H9 (cell line): Measurements from ENCODE around the gene TMPRSS2. TPM values are rescaled to one million over a fixed set of nuclear protein-coding genes. Genes with fewer than 3 reads are reported as not detected.

ENCODE experiments used
- DNase-seq: peaks from one replicate; pipeline ENCODE4 v3.0.0-alpha.2; 2017
- H2AFZ ChIP-seq: one replicate; pipeline ENCODE4 v1.6.1; 2013; ENCODE audit warnings: mild to moderate bottlenecking, low read length, control low read depth, moderate library complexity
- H2AK5ac ChIP-seq: 2 replicates; pipeline ENCODE4 v1.6.1; 2013; ENCODE audit warnings: low read length, control low read depth, mixed read lengths; ENCODE audit not compliant: insufficient read length
- H2BK120ac ChIP-seq: one replicate; pipeline ENCODE4 v1.6.1; 2013; ENCODE audit warnings: low read depth, mild to moderate bottlenecking, low read length, control low read depth, inconsistent platforms; ENCODE audit not compliant: poor library complexity, severe bottlenecking
- H2BK12ac ChIP-seq: 2 replicates; pipeline ENCODE4 v1.6.1; 2013; ENCODE audit warnings: low read length, control low read depth, mixed read lengths, low read depth; ENCODE audit not compliant: insufficient read length
- H2BK15ac ChIP-seq: 2 replicates; pipeline ENCODE4 v1.6.1; 2013; ENCODE audit warnings: low read depth, low read length, control low read depth
- H2BK20ac ChIP-seq: one replicate; pipeline ENCODE4 v1.6.1; 2013; ENCODE audit warnings: low read depth, mild to moderate bottlenecking, low read length, control low read depth, inconsistent platforms; ENCODE audit not compliant: poor library complexity, severe bottlenecking
- H2BK5ac ChIP-seq: 2 replicates; pipeline ENCODE4 v1.6.1; 2013; ENCODE audit warnings: low read length, control low read depth, mixed read lengths; ENCODE audit not compliant: insufficient read length
- H3K14ac ChIP-seq: 2 replicates; pipeline ENCODE4 v1.6.1; 2013; ENCODE audit warnings: low read length, control low read depth; ENCODE audit not compliant: insufficient read depth
- H3K18ac ChIP-seq: 2 replicates; pipeline ENCODE4 v1.6.1; 2013; ENCODE audit warnings: low read depth, mild to moderate bottlenecking, mixed read lengths, low read length, control low read depth; ENCODE audit not compliant: insufficient read length
- H3K23ac ChIP-seq: 2 replicates; pipeline ENCODE4 v1.6.1; 2013; ENCODE audit warnings: low read length, control low read depth, mixed read lengths, low read depth; ENCODE audit not compliant: insufficient read length
- H3K23me2 ChIP-seq: 2 replicates; pipeline ENCODE4 v1.6.1; 2013; ENCODE audit warnings: low read depth, mild to moderate bottlenecking, mixed read lengths, low read length, control low read depth; ENCODE audit not compliant: insufficient read length, poor library complexity, severe bottlenecking
- H3K27ac ChIP-seq: 2 replicates; pipeline ENCODE4 v1.5.1; 2013; ENCODE audit warnings: low read length, control low read depth, mixed read lengths, low read depth; ENCODE audit not compliant: insufficient read length
- H3K27me3 ChIP-seq: 2 replicates; pipeline ENCODE4 v1.6.1; 2013; ENCODE audit warnings: low read length, control low read depth, inconsistent platforms; ENCODE audit not compliant: insufficient read depth
- H3K4ac ChIP-seq: 2 replicates; pipeline ENCODE4 v1.6.1; 2013; ENCODE audit warnings: low read depth, mild to moderate bottlenecking, control low read depth, inconsistent platforms, low read length, moderate library complexity
- H3K4me1 ChIP-seq: 2 replicates; pipeline ENCODE4 v1.6.1; 2013; ENCODE audit warnings: low read length, control low read depth, inconsistent platforms; ENCODE audit not compliant: insufficient read depth
- H3K4me2 ChIP-seq: 2 replicates; pipeline ENCODE4 v1.6.1; 2013; ENCODE audit warnings: low read length, control low read depth, mixed read lengths; ENCODE audit not compliant: insufficient read length, insufficient read depth
- H3K56ac ChIP-seq: 2 replicates; pipeline ENCODE4 v1.6.1; 2013; ENCODE audit warnings: low read depth, mild to moderate bottlenecking, mixed read lengths, low read length, control low read depth; ENCODE audit not compliant: insufficient read length
- H3K79me1 ChIP-seq: 2 replicates; pipeline ENCODE4 v1.6.1; 2013; ENCODE audit warnings: low read depth, mild to moderate bottlenecking, moderate library complexity, low read length, control low read depth, inconsistent platforms; ENCODE audit not compliant: insufficient read depth, poor library complexity, severe bottlenecking
- H3K79me2 ChIP-seq: 2 replicates; pipeline ENCODE4 v1.6.1; 2013; ENCODE audit warnings: low read length, control low read depth, inconsistent platforms; ENCODE audit not compliant: insufficient read depth
- H3K9ac ChIP-seq: 2 replicates; pipeline ENCODE4 v1.6.1; 2013; ENCODE audit warnings: low read length, control low read depth, mixed read lengths; ENCODE audit not compliant: insufficient read length; ENCODE audit errors: extremely low read depth
- H3K9me3 ChIP-seq: one replicate; pipeline ENCODE4 v1.6.1; 2013; ENCODE audit warnings: low read depth, low read length, inconsistent platforms; ENCODE audit not compliant: control insufficient read depth
- H3T11ph ChIP-seq: one replicate; pipeline ENCODE4 v1.6.1; 2013; ENCODE audit warnings: mild to moderate bottlenecking, low read length, control low read depth, inconsistent platforms
- H4K20me1 ChIP-seq: one replicate; pipeline ENCODE4 v1.6.1; 2013; ENCODE audit not compliant: control insufficient read depth, insufficient read length, insufficient read depth
- H4K5ac ChIP-seq: 2 replicates; pipeline ENCODE4 v1.6.1; 2013; ENCODE audit warnings: low read depth, mild to moderate bottlenecking, mixed read lengths, low read length, control low read depth; ENCODE audit not compliant: insufficient read length
- H4K8ac ChIP-seq: replicated peaks from 2 replicates; pipeline ENCODE4 v1.6.1; 2013; ENCODE audit warnings: low read length, control low read depth, mixed read lengths, low read depth; ENCODE audit not compliant: insufficient read length
- H4K91ac ChIP-seq: 2 replicates; pipeline ENCODE4 v1.6.1; 2013; ENCODE audit warnings: low read depth, mild to moderate bottlenecking, moderate library complexity, mixed read lengths, low read length, control low read depth; ENCODE audit not compliant: insufficient read length
- H3K27ac Mint-ChIP-seq, 3 experiments: 2 replicates in 2 of 3; 3 replicates in 1 of 3; pipeline ENCODE4 v1.8.0; 2020 to 2021; ENCODE audit warnings: mixed read lengths in 3 of 3, mild to moderate bottlenecking in 1 of 3, moderate library complexity in 1 of 3
- H3K27me3 Mint-ChIP-seq: 2 replicates; pipeline ENCODE4 v1.8.0; 2021; ENCODE audit warnings: low read depth, mild to moderate bottlenecking, moderate library complexity, mixed read lengths
- H3K36me3 Mint-ChIP-seq, 3 experiments: 2 replicates in 2 of 3; 3 replicates in 1 of 3; pipeline ENCODE4 v1.8.0; 2020 to 2021; ENCODE audit warnings: low read depth in 3 of 3, mixed read lengths in 3 of 3; ENCODE audit not compliant: insufficient read depth in 1 of 3
- H3K4me1 Mint-ChIP-seq, 2 experiments: 2 replicates each; pipeline ENCODE4 v1.8.0; 2020; ENCODE audit warnings: mixed read lengths in 2 of 2
- H3K4me3 Mint-ChIP-seq, 2 experiments: 2 replicates in 1 of 2; 3 replicates in 1 of 2; pipeline ENCODE4 v1.8.0; 2020 to 2021; ENCODE audit warnings: mild to moderate bottlenecking in 2 of 2, mixed read lengths in 2 of 2, moderate library complexity in 1 of 2
- H3K9me3 Mint-ChIP-seq, 2 experiments: 2 replicates in 1 of 2; 3 replicates in 1 of 2; pipeline ENCODE4 v1.8.0; 2020; ENCODE audit warnings: mild to moderate bottlenecking in 2 of 2, mixed read lengths in 2 of 2, moderate library complexity in 1 of 2
- CTCF ChIP-seq: fragments of 200-600 bp; sonication (generic); conservative IDR thresholded peaks from 3 replicates; pipeline ENCODE4 v1.8.0; 2021; ENCODE audit warnings: antibody characterized with exemption, mild to moderate bottlenecking
- WGBS: extraction: QIAGEN DNeasy Blood & Tissue Kit; methylation state at CpG from one replicate; pipeline ENCODE4 v1.1.7; 2013; ENCODE audit warnings: missing lambda C conversion rate, low lambda C conversion rate, mixed read lengths; ENCODE audit not compliant: insufficient read length; ENCODE audit errors: extremely low coverage; 5-methylcytosine and 5-hydroxymethylcytosine counted together
- total RNA-seq: library from RNA; stranded (reverse); gene quantifications from 2 replicates; pipeline ENCODE4 v1.2.1, GENCODE V29; 2021

Gene TMPRSS2
- total RNA-seq, 1 experiment from 2014 or later, result 12.1 TPM

GRCh38 chr21:41500931-41501381 lies 7.0 kb downstream of the TMPRSS2 start:
- Histone ChIP-seq H2BK20ac (no peak overlapping the region), H2AK5ac (no peak overlapping the region), H3K18ac (no peak overlapping the region), H3K79me1 (no peaks in the 10 kb centered on the region), H3K4me1 (no peaks in the 10 kb centered on the region; the same call in 1 of the 2 replicates), H3K14ac (no peak overlapping the region), H3K79me2 (no peaks in the 10 kb centered on the region; the same call in 1 of the 2 replicates), H4K8ac (no peak overlapping the region), H2AFZ (no peak overlapping the region), H3K4ac (no peak overlapping the region), H2BK120ac (no peak overlapping the region), H3K4me2 (no peak overlapping the region), H2BK12ac (no peak overlapping the region), H3K23ac (no peak overlapping the region), H2BK15ac (no peak overlapping the region), H3K56ac (no peak overlapping the region), H3K23me2 (no peaks in the 10 kb centered on the region), H3T11ph (no peak overlapping the region), H4K20me1 (no peaks in the 10 kb centered on the region), H4K5ac (no peak overlapping the region), H3K9ac (no peak overlapping the region), H3K27me3 (peaks cover 3% of the 10 kb centered on the region; the same call in 1 of the 2 replicates), H2BK5ac (no peak overlapping the region), H3K9me3 (no peaks in the 10 kb centered on the region), H4K91ac (no peak overlapping the region), H3K27ac (no peak overlapping the region)
- no peak overlapping the region for H3K4me3 Mint-ChIP-seq
- peaks cover 36% of the 10 kb centered on the region in 2 experiments for H3K4me1 Mint-ChIP-seq
- H3K9me3 Mint-ChIP-seq, result no peaks in the 10 kb centered on the region
- DNase-seq, result no peak
- TF ChIP-seq CTCF, result no peak
- WGBS, result no CpG with 5 or more reads among the region's 9 CpGs
- no peaks in the 10 kb centered on the region for H3K36me3 Mint-ChIP-seq
- peaks cover 13% of the 10 kb centered on the region for H3K27me3 Mint-ChIP-seq
- peak overlapping the region in 1 of 3 experiments; percentile 37; a peak in 1 of 7 replicates for H3K27ac Mint-ChIP-seq
